ENCODE results near the gene CDC42SE2. TPM values are rescaled to one million over a fixed set of nuclear protein-coding genes. Genes with fewer than 3 reads are reported as not detected.
"Not testable (repeated sequence)": the region's sequence is repeated elsewhere in the genome, so short reads cannot be mapped to it uniquely, and the experiment has no call there.

The CDC42SE2 gene
- total RNA-seq, 2 experiments from 2014 or later: 112 to 116 TPM

DNA sequence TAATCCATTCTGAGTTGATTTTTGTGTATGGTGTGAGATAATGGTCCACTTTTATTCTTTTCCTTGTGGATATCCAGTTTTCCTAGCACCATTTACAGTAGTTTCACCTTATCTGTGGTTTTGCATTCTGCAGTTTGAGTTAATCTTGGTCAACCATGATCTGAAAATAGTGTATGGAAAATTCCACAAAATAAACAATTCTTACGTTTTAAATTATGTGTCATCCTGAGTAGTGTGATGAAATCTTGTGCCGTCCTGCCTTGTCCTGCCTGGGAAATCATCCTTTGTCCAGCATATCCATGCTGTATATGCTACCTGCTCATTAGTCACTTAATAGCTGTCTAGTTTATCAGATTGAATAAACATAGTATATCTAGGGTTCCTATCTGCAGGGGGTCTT, 42.1 kb downstream of the CDC42SE2 start:
- no peak for DNase-seq
- Mint-ChIP-seq H3K36me3 (peaks cover 44% of the 10 kb centered on the region), H3K9me3 (peaks cover 7% of the 10 kb centered on the region), H3K4me1 (peaks cover 46% of the 10 kb centered on the region), H3K27ac (peak overlapping the region; percentile 50), H3K4me3 (no peak overlapping the region), H3K27me3 (no peaks in the 10 kb centered on the region)

DNA sequence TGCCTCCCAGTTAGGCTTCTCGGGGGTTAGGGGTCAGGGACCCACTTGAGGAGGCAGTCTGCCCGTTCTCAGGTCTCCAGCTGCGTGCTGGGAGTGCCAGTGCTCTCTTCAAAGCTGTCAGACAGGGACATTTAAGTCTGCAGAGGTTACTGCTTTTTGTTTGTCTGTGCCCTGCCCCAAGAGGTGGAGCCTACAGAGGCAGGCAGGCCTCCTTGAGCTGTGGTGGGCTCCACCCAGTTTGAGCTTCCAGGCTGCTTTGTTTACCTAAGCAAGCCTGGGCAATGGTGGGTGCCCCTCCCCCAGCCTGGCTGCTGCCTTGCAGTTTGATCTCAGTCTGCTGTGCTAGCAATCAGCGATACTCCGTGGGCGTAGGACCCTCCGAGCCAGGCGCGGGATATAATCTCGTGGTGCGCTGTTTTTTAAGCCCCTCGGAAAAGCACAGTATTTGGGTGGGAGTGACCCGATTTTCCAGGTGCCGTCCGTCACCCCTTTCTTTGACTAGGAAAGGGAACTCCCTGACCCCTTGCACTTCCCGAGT, 48.5 kb downstream of the CDC42SE2 start:
- Mint-ChIP-seq H3K27ac (peak overlapping the region; percentile 72), H3K36me3 (peaks cover 52% of the 10 kb centered on the region), H3K4me1 (peaks cover 63% of the 10 kb centered on the region), H3K4me3 (peak overlapping the region; percentile 78)
- not testable (repeated sequence) for H3K9me3 Mint-ChIP-seq, H3K27me3 Mint-ChIP-seq
- DNase-seq: peak; percentile 44

DNA sequence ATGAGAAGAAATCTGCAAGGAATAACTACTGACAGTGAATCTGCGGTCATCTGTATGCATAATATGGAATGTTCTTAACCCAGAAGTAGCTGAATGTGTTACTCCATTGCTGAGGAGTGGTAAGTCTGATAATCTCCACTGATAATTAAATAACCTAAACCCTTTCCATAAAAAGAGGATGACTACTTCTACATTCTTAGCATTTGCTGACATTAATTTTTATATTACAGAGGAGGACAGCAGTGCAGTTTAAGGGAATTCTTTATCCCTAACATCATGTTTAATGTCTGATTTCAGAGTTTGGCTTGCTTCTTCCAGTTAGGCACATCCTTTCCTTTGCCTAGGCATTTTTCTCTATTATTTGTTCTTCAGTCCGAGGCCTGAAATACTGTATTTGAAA, 52.2 kb downstream of the CDC42SE2 start:
- H3K27ac Mint-ChIP-seq: peak overlapping the region; percentile 61
- H3K36me3 Mint-ChIP-seq: peaks cover 75% of the 10 kb centered on the region
- no peak overlapping the region for H3K4me3 Mint-ChIP-seq

DNA sequence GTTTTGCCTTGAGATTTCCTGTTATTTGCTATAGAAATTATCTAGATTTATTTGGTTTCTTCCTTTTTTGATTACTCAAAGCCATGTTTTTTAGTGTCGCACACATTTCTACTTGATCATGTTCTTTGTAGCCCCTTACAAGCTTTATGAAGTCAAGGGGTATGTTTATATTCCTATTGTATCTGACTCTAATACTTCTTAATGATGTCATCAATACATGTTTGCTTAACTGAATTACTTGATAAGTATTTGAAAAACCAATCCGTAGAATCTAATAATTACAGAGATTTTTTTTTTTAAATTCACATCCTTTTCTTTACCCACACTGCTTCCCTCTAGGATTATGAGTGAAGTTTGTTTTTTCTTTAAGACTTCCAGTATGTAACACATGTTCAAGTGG, 53.0 kb downstream of the CDC42SE2 start:
- Mint-ChIP-seq H3K4me3 (no peak overlapping the region), H3K27ac (peak overlapping the region; percentile 48), H3K4me1 (peaks cover 72% of the 10 kb centered on the region), H3K9me3 (peaks cover 6% of the 10 kb centered on the region), H3K27me3 (no peaks in the 10 kb centered on the region), H3K36me3 (peaks cover 81% of the 10 kb centered on the region)
- no peak for DNase-seq

More for the DNA sequence above, 52.2 kb downstream of the CDC42SE2 start:
- no peak for DNase-seq
- peaks cover 6% of the 10 kb centered on the region for H3K9me3 Mint-ChIP-seq
- H3K27me3 Mint-ChIP-seq: no peaks in the 10 kb centered on the region
- H3K4me1 Mint-ChIP-seq: peaks cover 71% of the 10 kb centered on the region

DNA sequence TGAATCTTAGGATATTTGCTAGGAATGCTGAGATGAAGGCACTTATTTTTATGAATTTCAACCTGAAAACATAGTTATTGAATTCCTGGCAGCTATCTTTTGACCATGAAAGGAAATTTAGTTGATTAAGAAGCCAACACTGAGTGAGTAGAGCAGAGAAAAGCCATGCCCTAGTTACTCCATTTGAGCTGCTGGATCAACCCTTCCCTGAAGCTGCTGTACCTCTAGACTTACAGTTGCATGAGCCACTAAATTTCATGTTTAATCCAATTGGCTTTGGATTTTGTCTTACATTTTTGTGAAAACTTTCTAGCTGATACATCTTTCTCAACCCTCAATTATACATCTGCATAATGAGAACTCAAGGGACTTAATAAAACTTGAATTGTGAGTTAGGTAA, 54.6 kb downstream of the CDC42SE2 start:
- no peak for DNase-seq
- peaks cover 80% of the 10 kb centered on the region for H3K36me3 Mint-ChIP-seq
- peaks cover 6% of the 10 kb centered on the region for H3K9me3 Mint-ChIP-seq
- H3K27me3 Mint-ChIP-seq: no peaks in the 10 kb centered on the region
- H3K27ac Mint-ChIP-seq: no peak overlapping the region
- no peak overlapping the region for H3K4me3 Mint-ChIP-seq
- peaks cover 68% of the 10 kb centered on the region for H3K4me1 Mint-ChIP-seq

DNA sequence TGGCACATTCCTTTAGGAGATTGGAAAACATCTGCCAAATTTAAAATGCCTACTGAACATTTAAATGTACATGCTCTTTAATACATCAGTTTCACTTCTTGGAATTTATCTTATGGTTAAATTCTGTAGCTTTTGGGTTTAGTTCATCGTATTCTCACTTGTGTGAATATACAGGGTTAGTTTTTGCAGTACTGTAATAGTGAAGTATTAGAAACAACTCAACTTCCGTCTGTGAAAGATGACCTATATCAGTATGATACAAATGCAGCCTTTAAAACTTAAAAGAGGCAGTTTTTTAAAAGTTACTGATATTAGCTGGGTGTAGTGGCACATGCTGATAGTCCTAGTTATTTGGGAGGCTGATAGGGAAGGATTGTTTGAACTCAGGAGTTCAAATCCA, 57.2 kb downstream of the CDC42SE2 start:
- Mint-ChIP-seq H3K4me1 (peaks cover 62% of the 10 kb centered on the region), H3K36me3 (peaks cover 79% of the 10 kb centered on the region), H3K9me3 (peaks cover 6% of the 10 kb centered on the region), H3K4me3 (no peak overlapping the region), H3K27me3 (no peaks in the 10 kb centered on the region), H3K27ac (peak overlapping the region; percentile 82)
- no peak for DNase-seq

DNA sequence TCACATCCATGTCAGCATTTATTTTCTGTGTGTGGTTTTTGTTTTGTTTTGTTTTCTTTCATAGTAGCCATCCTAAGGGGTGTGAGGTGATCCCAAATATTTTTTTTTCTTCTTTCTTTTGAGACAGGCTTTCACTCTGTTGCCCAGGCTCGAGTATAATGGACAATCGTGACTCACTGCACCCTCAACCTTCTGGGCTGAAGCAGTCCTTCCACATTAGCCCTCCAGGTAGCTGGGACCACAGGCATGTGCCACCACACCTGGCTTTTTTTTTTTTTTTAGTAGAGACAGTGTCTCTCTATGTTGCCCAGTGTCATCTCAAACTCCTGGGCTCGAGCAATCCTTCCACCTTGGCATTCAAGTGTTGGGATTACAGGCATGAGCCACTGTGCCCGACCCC, 59.1 kb downstream of the CDC42SE2 start:
- no peaks in the 10 kb centered on the region for H3K9me3 Mint-ChIP-seq
- H3K27me3 Mint-ChIP-seq: no peaks in the 10 kb centered on the region
- peak overlapping the region; percentile 82 for H3K27ac Mint-ChIP-seq
- peaks cover 57% of the 10 kb centered on the region for H3K4me1 Mint-ChIP-seq
- peaks cover 70% of the 10 kb centered on the region for H3K36me3 Mint-ChIP-seq
- DNase-seq: no peak
- peak overlapping the region; percentile 32 for H3K4me3 Mint-ChIP-seq

DNA sequence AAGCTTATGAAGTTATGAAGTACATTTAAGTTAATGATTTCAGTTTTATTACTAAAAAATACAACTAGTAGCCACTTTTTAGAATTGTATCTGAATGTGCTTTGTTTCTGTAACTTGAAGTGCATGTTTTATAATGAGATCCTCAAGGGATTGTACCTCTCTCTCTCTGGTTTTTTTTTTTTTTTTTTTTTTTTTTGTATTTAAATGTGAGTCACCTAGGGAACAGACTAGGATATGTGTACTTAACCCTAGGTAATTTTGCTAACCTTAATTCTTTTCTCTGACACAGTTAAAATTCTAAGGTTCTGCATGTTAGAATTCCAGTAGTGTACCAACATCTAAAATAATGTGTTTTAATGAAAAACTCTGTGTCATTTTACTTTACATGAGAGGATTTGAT, 59.5 kb downstream of the CDC42SE2 start:
- Mint-ChIP-seq H3K27ac (peak overlapping the region; percentile 62), H3K4me1 (peaks cover 62% of the 10 kb centered on the region), H3K9me3 (no peaks in the 10 kb centered on the region), H3K27me3 (no peaks in the 10 kb centered on the region), H3K36me3 (peaks cover 68% of the 10 kb centered on the region), H3K4me3 (no peak overlapping the region)
- DNase-seq: no peak

DNA sequence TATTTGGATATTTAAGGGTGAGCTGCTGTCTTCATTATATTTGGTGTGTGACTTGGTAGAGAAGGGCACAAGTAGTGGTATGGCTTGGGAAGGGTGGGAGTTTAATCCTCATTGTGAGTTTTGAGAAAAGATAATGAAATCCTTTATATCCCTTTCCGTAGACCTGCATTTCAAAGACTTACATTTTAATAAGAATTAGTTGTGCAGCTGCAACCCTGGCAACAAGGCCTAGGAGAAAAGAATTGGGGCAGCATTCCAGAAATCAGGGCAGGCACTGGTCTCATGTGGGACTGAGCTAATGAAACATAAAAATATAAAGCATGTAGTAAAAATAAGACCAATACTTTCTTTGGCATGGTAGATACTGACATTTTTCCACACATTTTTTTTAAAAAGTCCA, 60.5 kb downstream of the CDC42SE2 start:
- H3K27ac Mint-ChIP-seq: peak overlapping the region; percentile 50
- peaks cover 68% of the 10 kb centered on the region for H3K4me1 Mint-ChIP-seq
- no peak for DNase-seq
- H3K9me3 Mint-ChIP-seq: no peaks in the 10 kb centered on the region
- H3K4me3 Mint-ChIP-seq: no peak overlapping the region
- no peaks in the 10 kb centered on the region for H3K27me3 Mint-ChIP-seq
- peaks cover 67% of the 10 kb centered on the region for H3K36me3 Mint-ChIP-seq

DNA sequence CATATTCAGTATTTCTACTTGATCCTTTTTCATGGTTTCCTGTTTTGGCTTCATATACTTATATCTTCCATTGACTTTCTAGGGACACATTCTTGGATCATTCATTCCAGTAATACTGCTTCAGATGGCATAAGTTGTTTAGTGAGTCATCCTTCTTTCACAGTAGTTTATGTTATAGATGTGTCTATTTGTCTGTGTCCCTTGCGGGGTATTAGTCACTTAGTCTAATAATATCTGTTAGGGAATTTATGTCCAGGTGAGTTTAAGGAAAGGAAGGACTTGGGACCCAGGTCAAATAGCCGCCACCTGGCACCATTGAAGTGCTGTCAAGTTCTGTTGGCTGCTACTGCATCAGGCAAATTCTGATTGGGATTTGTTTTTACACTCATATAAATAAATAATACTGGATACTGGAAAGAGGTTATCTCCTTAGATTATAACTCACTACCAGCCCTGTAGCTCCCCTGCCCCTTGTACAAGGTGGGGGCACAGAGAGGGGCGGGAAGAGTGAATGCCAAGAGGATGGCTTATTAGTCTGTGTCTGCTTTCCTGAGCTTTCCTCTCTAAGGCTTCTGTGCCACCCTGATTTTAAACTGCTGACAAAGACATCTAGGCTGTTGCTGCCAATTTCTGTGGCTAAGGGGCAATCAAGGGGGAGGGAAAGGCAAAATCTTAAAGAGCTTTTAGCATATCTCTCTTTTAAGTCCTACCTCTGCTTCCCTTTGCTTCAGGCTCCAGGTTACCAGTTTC, 64.9 kb downstream of the CDC42SE2 start:
- Mint-ChIP-seq H3K4me1 (peaks cover 56% of the 10 kb centered on the region), H3K27me3 (no peaks in the 10 kb centered on the region), H3K4me3 (peak overlapping the region; percentile 49), H3K27ac (peak overlapping the region; percentile 69), H3K9me3 (peaks cover 13% of the 10 kb centered on the region), H3K36me3 (peaks cover 58% of the 10 kb centered on the region)
- no peak for DNase-seq

DNA sequence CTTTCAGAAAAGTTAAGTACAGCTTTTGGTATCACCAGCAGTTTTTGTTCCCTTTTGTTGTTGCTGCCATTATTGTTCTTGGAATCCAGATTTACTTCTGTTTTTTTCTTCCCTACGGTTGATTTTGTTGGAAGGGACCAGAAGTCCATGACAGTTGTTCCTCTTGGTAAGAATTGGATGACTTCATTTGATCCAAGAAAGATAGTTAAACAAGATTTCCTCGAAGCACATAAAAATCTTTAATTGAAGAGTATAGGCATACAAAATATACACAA, 65.4 kb downstream of the CDC42SE2 start:
- peaks cover 59% of the 10 kb centered on the region for H3K4me1 Mint-ChIP-seq
- H3K4me3 Mint-ChIP-seq: no peak overlapping the region
- peaks cover 62% of the 10 kb centered on the region for H3K36me3 Mint-ChIP-seq
- no peak for DNase-seq
- peak overlapping the region; percentile 69 for H3K27ac Mint-ChIP-seq
- H3K9me3 Mint-ChIP-seq: peaks cover 18% of the 10 kb centered on the region
- no peaks in the 10 kb centered on the region for H3K27me3 Mint-ChIP-seq

DNA sequence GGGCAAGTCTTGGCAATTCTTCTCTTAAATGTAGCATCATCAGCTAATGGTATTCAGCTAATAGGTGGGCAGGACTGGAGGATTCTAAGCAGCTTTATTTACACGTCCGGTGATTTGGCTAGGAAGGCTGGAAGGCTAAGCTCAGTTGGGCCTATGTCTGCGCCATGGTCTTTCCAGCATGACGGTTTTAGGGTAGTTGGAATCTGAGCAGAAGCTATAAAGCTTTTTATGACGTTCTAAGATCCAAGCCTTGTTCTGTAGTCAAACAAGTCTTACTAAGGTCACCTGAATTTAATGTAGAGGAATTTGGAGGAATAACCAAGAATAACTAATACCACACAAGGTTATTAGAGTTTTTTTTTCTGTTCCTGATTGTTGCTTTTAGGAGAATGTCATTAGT, 66.2 kb downstream of the CDC42SE2 start:
- peaks cover 67% of the 10 kb centered on the region for H3K36me3 Mint-ChIP-seq

DNA sequence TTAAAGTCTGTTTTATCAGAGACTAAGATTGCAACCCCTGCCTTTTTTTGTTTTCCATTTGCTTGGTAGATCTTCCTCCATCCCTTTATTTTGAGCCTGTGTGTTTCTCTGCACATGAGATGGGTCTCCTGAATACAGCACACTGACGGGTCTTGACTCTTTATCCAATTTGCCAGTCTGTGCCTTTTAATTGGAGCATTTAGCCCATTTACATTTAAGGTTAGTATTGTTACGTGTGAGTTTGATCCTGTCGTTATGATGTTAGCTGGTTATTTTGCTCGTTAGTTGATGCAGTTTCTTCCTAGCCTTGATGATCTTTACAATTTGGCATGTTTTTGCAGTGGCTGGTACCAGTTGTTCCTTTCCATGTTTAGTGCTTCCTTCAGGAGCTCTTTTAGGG, 71.9 kb downstream of the CDC42SE2 start:
- H3K4me1 Mint-ChIP-seq: peaks cover 60% of the 10 kb centered on the region
- peak overlapping the region; percentile 27 for H3K27ac Mint-ChIP-seq
- not testable (repeated sequence) for H3K4me3 Mint-ChIP-seq, DNase-seq, H3K27me3 Mint-ChIP-seq
- peaks cover 89% of the 10 kb centered on the region for H3K36me3 Mint-ChIP-seq
- peaks cover 46% of the 10 kb centered on the region for H3K9me3 Mint-ChIP-seq

More for the DNA sequence above, 66.2 kb downstream of the CDC42SE2 start:
- H3K27ac Mint-ChIP-seq: peak overlapping the region; percentile 57
- peaks cover 25% of the 10 kb centered on the region for H3K9me3 Mint-ChIP-seq
- H3K4me1 Mint-ChIP-seq: peaks cover 61% of the 10 kb centered on the region
- DNase-seq: no peak
- no peak overlapping the region for H3K4me3 Mint-ChIP-seq
- no peaks in the 10 kb centered on the region for H3K27me3 Mint-ChIP-seq

DNA sequence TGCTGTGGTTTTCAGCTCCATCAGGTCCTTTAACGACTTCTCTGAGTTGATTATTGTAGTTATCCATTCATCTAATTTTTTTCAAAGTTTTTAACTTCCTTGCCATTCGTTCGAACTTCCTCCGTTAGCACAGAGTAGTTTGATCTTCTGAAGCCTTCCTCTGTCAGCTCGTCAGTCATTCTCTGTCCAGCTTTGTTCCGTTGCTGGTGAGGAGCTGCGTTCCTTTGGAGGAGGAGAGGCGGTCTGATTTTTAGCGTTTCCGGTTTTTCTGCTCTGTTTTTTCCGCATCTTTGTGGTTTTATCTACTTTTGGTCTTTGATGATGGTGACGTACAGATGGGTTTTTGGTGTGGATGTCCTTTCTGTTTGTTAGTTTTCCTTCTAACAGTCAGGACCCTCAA, 72.9 kb downstream of the CDC42SE2 start:
- Mint-ChIP-seq H3K4me3 (peak overlapping the region; percentile 1), H3K4me1 (peaks cover 67% of the 10 kb centered on the region), H3K27ac (peak overlapping the region; percentile 56), H3K36me3 (peaks cover 97% of the 10 kb centered on the region), H3K9me3 (peaks cover 48% of the 10 kb centered on the region)
- not testable (repeated sequence) for H3K27me3 Mint-ChIP-seq, DNase-seq

DNA sequence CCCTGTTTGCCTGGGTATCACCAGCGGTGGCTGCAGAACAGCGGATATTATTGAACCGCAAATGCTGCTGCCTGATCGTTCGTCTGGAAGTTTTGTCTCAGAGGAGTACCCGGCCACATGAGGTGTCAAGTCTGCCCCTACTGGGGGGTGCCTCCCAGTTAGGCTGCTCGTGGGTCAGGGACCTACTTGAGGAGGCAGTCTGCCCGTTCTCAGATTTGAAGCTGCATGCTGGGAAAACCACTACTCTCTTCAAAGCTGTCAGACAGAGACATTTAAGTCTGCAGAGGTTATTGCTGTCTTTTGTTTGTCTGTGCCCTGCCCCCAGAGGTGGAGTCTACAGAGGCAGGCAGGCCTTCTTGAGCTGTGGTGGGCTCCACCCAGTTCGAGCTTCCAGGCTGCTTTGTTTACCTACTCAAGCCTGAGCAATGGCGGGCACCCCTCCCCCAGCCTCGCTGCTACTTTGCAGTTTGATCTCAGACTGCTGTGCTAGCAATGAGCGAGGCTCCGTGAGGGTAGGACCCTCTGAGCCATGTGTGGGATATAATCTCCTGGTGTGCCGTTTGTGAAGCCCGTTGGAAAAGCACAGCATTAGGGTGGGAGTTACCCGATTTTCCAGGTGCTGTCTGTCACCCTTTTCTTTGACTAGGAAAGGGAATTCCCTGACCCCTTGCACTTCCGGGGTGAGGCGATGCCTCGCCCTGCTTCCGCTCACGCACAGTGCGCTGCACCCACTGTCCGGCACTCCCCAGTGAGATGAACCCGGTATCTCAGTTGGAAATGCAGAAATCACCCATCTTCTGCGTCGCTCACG, 73.6 kb downstream of the CDC42SE2 start:
- Mint-ChIP-seq H3K4me3 (peak overlapping the region; percentile 1), H3K9me3 (peaks cover 47% of the 10 kb centered on the region), H3K27ac (peak overlapping the region; percentile 82), H3K36me3 (peaks cover 93% of the 10 kb centered on the region), H3K4me1 (peaks cover 67% of the 10 kb centered on the region)
- DNase-seq, H3K27me3 Mint-ChIP-seq: not testable (repeated sequence)

All from activated naive CD8-positive, alpha-beta T cell treated with anti-CD3 and anti-CD28 coated beads for 36 hours (primary cell).